Activated CD4-positive, alpha-beta T cell treated with anti-CD3 and anti-CD28 coated beads for 36 hours (primary cell): ENCODE results near the gene RBM15. TPM values are rescaled to one million over a fixed set of nuclear protein-coding genes. Genes with fewer than 3 reads are reported as not detected.

Experiments used
- ATAC-seq: fragments of 200-7000 bp; cut with Tn5 transposase; one replicate; pipeline ENCODE4 v1.10.0; 2021; ENCODE audit warnings: mild to moderate bottlenecking, moderate library complexity
- CTCF ChIA-PET: fragments of 350-600 bp; sonication (Branson Sonifier 250); formaldehyde crosslinking; loops from one replicate; lab custom pipeline; 2021; ENCODE audit warnings: antibody characterized with exemption; lab: Charles Lee
- POLR2A ChIA-PET: fragments of 350-600 bp; sonication (Branson Sonifier 250); formaldehyde crosslinking; loops from one replicate; lab custom pipeline; 2021; ENCODE audit warnings: antibody characterized with exemption, inconsistent platforms; lab: Charles Lee
- DNase-seq: peaks from one replicate; pipeline ENCODE4 v3.0.0-alpha.2; 2020
- H3K27ac Mint-ChIP-seq: one replicate; pipeline ENCODE4 v1.8.0; 2021; ENCODE audit warnings: mixed read lengths
- H3K27me3 Mint-ChIP-seq: one replicate; pipeline ENCODE4 v1.8.0; 2021; ENCODE audit warnings: mixed read lengths
- H3K36me3 Mint-ChIP-seq: one replicate; pipeline ENCODE4 v1.8.0; 2021; ENCODE audit warnings: low read depth, mixed read lengths
- H3K4me1 Mint-ChIP-seq: one replicate; pipeline ENCODE4 v1.8.0; 2021; ENCODE audit warnings: mixed read lengths
- H3K4me3 Mint-ChIP-seq: one replicate; pipeline ENCODE4 v1.8.0; 2021; ENCODE audit warnings: mild to moderate bottlenecking, moderate library complexity, mixed read lengths
- H3K9me3 Mint-ChIP-seq: one replicate; pipeline ENCODE4 v1.8.0; 2021; ENCODE audit warnings: low read depth, mixed read lengths
- intact Hi-C, 2 experiments: fragments of 100-400 bp; cut with DNase I in 1 of 2; cut with micrococcal nuclease in 1 of 2; formaldehyde crosslinking; loops; one replicate each; pipeline versions ENCODE4 v1.14.2 to v1.15.1; 2022 to 2024; cut with DNase I, micrococcal nuclease
- total RNA-seq, 2 experiments: library from RNA; stranded (reverse); gene quantifications; one replicate each; pipeline ENCODE4 v1.2.3, GENCODE V29; 2021

Gene RBM15
- total RNA-seq, 2 experiments from 2014 or later, result 60.7 to 63.2 TPM

DNA sequence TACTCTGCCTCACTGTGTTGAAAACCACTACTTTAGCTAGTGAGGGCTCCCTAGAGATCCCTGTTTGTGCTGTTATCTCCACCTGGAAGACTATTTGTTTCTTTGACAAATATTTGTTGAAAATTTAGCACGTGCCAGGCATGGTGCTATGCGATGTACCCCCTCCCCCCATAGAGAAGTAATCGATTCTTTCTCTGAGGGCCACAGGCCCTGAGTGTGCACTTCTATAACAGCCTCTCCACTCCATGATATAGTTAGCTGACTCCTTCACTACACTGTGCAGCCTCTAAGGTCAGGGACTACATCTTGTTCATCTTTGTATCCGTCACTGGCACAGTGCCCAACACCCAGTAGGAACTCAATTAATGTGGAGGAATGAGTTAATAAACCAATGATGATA lies 17.3 kb upstream of the RBM15 start:
- Mint-ChIP-seq H3K27ac (no peak overlapping the region), H3K27me3 (no peaks in the 10 kb centered on the region), H3K36me3 (no peaks in the 10 kb centered on the region), H3K4me1 (peaks cover 3% of the 10 kb centered on the region), H3K9me3 (no peaks in the 10 kb centered on the region), H3K4me3 (no peak overlapping the region)
- ATAC-seq (no peak), DNase-seq (no peak)
- intact Hi-C loops, result no loop called here
- CTCF ChIA-PET, result interaction anchor here (0.7 to 1.0 kb wide), 2 partner anchors 118 to 181 kb away, joined by 4 read pairs; no protein-coding TSS in a partner anchor
- POLR2A ChIA-PET, result no interaction called here

DNA sequence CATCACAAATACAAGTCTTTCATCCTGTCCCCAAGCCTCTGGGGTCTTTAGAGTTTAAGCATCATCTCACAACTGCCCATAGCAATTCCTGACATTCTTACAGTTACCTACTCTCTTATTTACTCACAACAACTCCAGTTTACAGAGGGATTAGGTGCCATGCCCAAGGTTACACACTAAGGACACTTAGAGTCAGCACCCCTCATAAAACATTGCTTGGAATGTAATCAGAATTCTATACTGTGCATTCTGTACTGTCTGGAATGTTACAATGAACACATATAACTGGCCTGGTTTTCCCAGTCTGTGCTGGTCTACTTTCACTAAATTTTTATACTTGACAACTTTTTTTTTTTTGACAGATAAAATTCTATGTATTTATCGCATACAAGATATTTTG lies 14.5 kb upstream of the RBM15 start:
- ChIA-PET POLR2A (no interaction called here), CTCF (interaction anchor here (1.3 kb wide), 1 partner anchor 10 kb away, joined by 5 read pairs; no protein-coding TSS in a partner anchor)
- DNase-seq (no peak), ATAC-seq (no peak)
- Mint-ChIP-seq H3K4me3 (no peak overlapping the region), H3K27ac (no peak overlapping the region), H3K27me3 (no peaks in the 10 kb centered on the region), H3K4me1 (peaks cover 2% of the 10 kb centered on the region), H3K9me3 (no peaks in the 10 kb centered on the region), H3K36me3 (no peaks in the 10 kb centered on the region)
- intact Hi-C loops, result no loop called here

DNA sequence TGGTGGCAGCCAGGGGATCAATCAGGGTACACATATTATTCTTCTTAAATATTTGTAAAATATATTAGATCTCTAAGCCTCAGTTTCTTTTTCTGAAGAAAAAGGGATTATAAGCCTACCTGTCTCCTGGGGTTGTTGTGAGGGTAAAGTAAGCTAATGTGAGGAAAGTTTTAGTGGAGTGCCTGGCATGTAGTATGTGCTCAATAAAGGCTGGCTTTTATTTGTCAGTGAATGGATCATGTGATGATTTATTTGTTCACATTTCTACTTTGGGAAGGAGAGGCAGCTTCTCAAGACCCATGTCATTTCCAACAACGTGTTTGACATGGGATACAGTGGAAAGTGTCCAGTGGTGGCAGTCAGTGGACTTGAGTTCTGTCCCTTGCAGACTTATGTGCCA lies 12.4 kb upstream of the RBM15 start:
- H3K4me1 Mint-ChIP-seq, result no peaks in the 10 kb centered on the region
- DNase-seq (no peak), ATAC-seq (no peak)
- H3K27ac Mint-ChIP-seq, result no peak overlapping the region
- no peaks in the 10 kb centered on the region for H3K9me3 Mint-ChIP-seq
- H3K4me3 Mint-ChIP-seq, result no peak overlapping the region
- no peaks in the 10 kb centered on the region for H3K27me3 Mint-ChIP-seq
- intact Hi-C loops, result no loop called here
- POLR2A ChIA-PET, result no interaction called here
- CTCF ChIA-PET, result interaction anchor here (1.0 to 1.7 kb wide), 4 partner anchors 13 to 133 kb away, joined by 3 to 6 read pairs (median 4); no protein-coding TSS in a partner anchor
- H3K36me3 Mint-ChIP-seq, result no peaks in the 10 kb centered on the region

DNA sequence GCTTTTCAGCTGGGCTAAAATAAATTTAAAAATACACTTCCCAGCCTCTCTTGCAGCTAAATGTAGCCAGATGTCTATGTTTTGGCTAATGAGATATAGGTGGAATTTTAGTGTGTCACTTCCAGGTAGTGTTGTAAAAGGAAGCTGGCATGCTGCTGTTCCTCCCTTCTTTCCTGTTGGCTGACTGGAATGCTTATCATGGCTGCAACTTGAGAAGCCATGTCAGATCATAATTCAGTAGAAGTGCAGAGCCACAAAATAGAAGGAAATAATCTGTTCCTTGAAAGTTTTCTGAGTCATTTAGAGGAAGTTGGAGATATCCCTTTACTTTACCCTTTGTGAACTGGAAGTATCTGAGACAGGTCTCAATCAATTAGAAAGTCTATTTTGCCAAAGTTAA lies 10.9 kb upstream of the RBM15 start:
- ATAC-seq (no peak), DNase-seq (no peak)
- intact Hi-C loops, result no loop called here
- H3K27ac Mint-ChIP-seq, result no peak overlapping the region
- H3K36me3 Mint-ChIP-seq, result no peaks in the 10 kb centered on the region
- CTCF ChIA-PET, result interaction anchor here (0.8 to 2.4 kb wide), 5 partner anchors 10 to 132 kb away, joined by 3 to 10 read pairs (median 4); no protein-coding TSS in a partner anchor
- H3K9me3 Mint-ChIP-seq, result no peaks in the 10 kb centered on the region
- H3K27me3 Mint-ChIP-seq, result no peaks in the 10 kb centered on the region
- no peak overlapping the region for H3K4me3 Mint-ChIP-seq
- POLR2A ChIA-PET, result interaction anchor here (1.1 kb wide), 1 partner anchor 11 kb away, joined by 5 read pairs; the partner anchor contains the start of gene RBM15
- no peaks in the 10 kb centered on the region for H3K4me1 Mint-ChIP-seq

- H3K9me3 Mint-ChIP-seq, result no peaks in the 10 kb centered on the region
- H3K36me3 Mint-ChIP-seq, result no peaks in the 10 kb centered on the region
- no peak overlapping the region for H3K27ac Mint-ChIP-seq
- intact Hi-C loops, result no loop called here
- no peak overlapping the region for H3K4me3 Mint-ChIP-seq
- H3K27me3 Mint-ChIP-seq, result no peaks in the 10 kb centered on the region
- H3K4me1 Mint-ChIP-seq, result no peaks in the 10 kb centered on the region
- ATAC-seq, result no peak
- POLR2A ChIA-PET, result no interaction called here
- CTCF ChIA-PET, result interaction anchor here (0.6 to 2.4 kb wide), 5 partner anchors 16 to 132 kb away, joined by 3 to 10 read pairs (median 3); no protein-coding TSS in a partner anchor
- DNase-seq, result no peak
Measured at GRCh38 chr1:110328700-110329099, 10.5 kb upstream of the RBM15 start.

DNA sequence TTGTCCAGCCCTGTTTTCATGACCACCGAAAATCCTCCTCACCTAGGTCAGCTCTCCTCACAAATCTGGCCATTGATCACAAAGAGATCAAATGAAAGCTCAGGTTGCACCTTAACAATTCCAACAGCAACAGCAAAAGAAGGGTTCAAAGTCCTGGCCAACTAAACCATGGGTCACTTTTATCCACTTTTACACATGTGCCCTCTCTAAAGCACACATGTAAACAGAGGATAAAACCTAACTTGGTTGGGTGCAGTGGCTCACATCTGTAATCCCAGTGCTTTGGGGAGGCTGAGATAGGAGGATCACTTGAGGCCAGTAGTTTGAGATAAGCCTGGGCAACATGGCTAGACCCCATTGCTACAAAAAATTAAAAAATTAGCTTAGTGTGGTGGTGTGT lies 3.9 kb upstream of the RBM15 start:
- H3K27ac Mint-ChIP-seq, result no peak overlapping the region
- H3K27me3 Mint-ChIP-seq, result no peaks in the 10 kb centered on the region
- H3K9me3 Mint-ChIP-seq, result no peaks in the 10 kb centered on the region
- H3K36me3 Mint-ChIP-seq, result peaks cover 6% of the 10 kb centered on the region
- no peak overlapping the region for H3K4me3 Mint-ChIP-seq
- DNase-seq (no peak), ATAC-seq (no peak)
- CTCF ChIA-PET, result interaction anchor here (0.6 to 9.2 kb wide), 9 partner anchors 17 to 131 kb away, joined by 3 to 137 read pairs (median 4); partner anchors contain the start of gene KCNC4
- POLR2A ChIA-PET, result no interaction called here
- H3K4me1 Mint-ChIP-seq, result peaks cover 12% of the 10 kb centered on the region
- intact Hi-C loops, result loop anchor here (5.0 to 10.0 kb wide), 4 partner anchors 127 to 1120 kb away; partner anchors contain the start of genes PSMA5 (in 1 of the 2) and SARS1 (in 1 of the 2)

DNA sequence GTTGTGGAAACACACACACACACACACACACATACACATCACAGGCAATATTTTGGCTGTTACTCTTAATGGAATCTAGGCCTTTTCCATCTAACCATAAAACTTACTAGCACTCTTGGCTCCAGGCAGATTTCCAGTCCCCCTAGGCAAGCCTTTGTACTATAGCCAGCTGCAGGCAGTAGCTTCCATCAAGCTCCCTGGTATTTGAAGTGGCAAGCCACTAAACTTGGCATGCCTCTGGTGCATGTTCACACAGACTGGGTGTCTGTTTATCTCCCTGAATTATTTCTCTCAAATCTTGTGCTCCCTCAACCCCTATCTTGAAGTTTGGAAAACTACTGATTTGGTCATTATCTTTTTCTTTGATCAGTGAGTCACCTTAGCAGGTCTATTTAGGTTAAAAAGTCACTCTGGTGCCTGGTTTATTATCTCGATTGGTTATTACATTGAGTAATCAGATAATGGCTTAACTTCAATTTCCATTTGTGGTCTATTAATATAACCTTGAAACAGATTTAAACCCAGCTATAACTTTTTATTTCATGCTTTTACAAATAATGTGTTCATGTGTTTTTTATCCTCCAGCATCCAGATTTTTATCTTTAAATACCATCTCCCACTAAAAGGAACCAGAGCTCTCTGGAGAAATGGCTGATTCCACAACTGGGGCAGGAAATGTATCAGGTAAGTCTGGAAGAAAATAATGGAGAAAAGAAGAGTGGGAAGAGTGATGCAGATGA lies 2.7 kb upstream of the RBM15 start:
- DNase-seq (no peak), ATAC-seq (no peak)
- Mint-ChIP-seq H3K4me1 (peaks cover 24% of the 10 kb centered on the region), H3K4me3 (peak overlapping the region; percentile 68), H3K36me3 (peaks cover 18% of the 10 kb centered on the region), H3K27me3 (no peaks in the 10 kb centered on the region), H3K27ac (peak overlapping the region; percentile 85), H3K9me3 (no peaks in the 10 kb centered on the region)
- CTCF ChIA-PET, result interaction anchor here (0.6 to 9.2 kb wide), 12 partner anchors 18 to 139 kb away, joined by 3 to 137 read pairs (median 4); partner anchors contain the start of gene KCNC4
- intact Hi-C loops, result loop anchor here (5.0 to 10.0 kb wide), 4 partner anchors 126 to 1122 kb away; partner anchors contain the start of genes PSMA5 (in 1 of the 2) and SARS1 (in 1 of the 2)
- POLR2A ChIA-PET, result interaction anchor here (0.7 to 3.2 kb wide), 2 partner anchors 44 to 128 kb away, joined by 3 to 35 read pairs; partner anchors contain the start of gene KCNC4

DNA sequence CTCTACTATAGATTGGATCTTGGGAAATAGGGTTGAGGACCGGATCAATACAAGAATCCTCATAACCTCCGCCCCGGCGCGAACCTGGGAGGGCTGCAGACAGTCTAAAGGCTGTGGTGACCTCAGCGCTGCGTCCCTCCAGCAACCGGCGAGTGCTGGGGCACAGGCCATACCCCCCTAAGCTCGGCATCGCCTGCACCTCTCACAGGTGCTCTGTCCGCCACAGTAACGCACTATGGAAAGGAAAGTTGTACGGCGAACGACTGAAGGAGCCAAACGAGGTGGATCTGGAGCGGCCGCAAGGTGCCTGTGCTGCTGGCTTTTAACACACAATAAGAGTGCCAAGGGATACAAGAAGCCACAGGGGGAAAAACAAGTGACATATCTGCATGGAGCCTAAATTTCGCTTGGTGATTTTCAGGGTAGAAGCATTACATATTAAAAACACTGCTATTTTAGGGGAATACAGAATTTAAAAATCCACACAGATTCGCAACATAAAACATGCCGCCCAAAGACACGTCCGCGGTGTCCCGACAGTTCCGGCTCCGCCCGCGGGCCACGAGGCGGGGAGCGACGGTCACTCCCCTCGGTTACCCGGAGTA lies 1.4 kb upstream of the RBM15 start:
- ATAC-seq, result no peak
- Mint-ChIP-seq H3K4me3 (no peak overlapping the region), H3K9me3 (no peaks in the 10 kb centered on the region), H3K4me1 (peaks cover 37% of the 10 kb centered on the region), H3K36me3 (peaks cover 31% of the 10 kb centered on the region), H3K27ac (no peak overlapping the region), H3K27me3 (no peaks in the 10 kb centered on the region)
- CTCF ChIA-PET, result interaction anchor here (0.5 to 9.2 kb wide), 19 partner anchors 9 to 1113 kb away, joined by 3 to 137 read pairs (median 3); partner anchors contain the start of genes KCNC4 and STRIP1
- peak; percentile 65 for DNase-seq
- intact Hi-C loops, result loop anchor here (1.0 to 10.0 kb wide), 15 partner anchors 69 to 1645 kb away; partner anchors contain the start of genes LAMTOR5 (in 2 of the 2), PSMA5 (in 2 of the 2), DDX20 (in 1 of the 2) and KCNC4 (in 1 of the 2)
- POLR2A ChIA-PET, result interaction anchor here (0.8 to 3.6 kb wide), 8 partner anchors 11 to 912 kb away, joined by 3 to 35 read pairs (median 8); partner anchors contain the start of genes KCNC4 and LAMTOR5

- H3K4me1 Mint-ChIP-seq, result peaks cover 43% of the 10 kb centered on the region
- peak; percentile 77 for ATAC-seq
Measured at GRCh38 chr1:110338309-110338885, 780 bp upstream of the RBM15 start.

More at GRCh38 chr1:110338309-110338885, 780 bp upstream of the RBM15 start:
- intact Hi-C loops, result loop anchor here (1.0 to 10.0 kb wide), 15 partner anchors 69 to 1646 kb away; partner anchors contain the start of genes LAMTOR5 (in 2 of the 2), PSMA5 (in 2 of the 2), DDX20 (in 1 of the 2) and KCNC4 (in 1 of the 2)
- ChIA-PET CTCF (interaction anchor here (0.5 to 9.2 kb wide), 24 partner anchors 8 to 1113 kb away, joined by 3 to 137 read pairs (median 3); partner anchors contain the start of genes AHCYL1, KCNC4 and STRIP1), POLR2A (interaction anchor here (0.7 to 3.6 kb wide), 18 partner anchors 10 to 913 kb away, joined by 3 to 35 read pairs (median 4); partner anchors contain the start of genes KCNC4, LAMTOR5 and STRIP1)
- H3K4me3 Mint-ChIP-seq, result no peak overlapping the region
- peaks cover 37% of the 10 kb centered on the region for H3K36me3 Mint-ChIP-seq
- H3K27ac Mint-ChIP-seq, result no peak overlapping the region
- H3K27me3 Mint-ChIP-seq, result no peaks in the 10 kb centered on the region
- peak; percentile 97 for DNase-seq
- no peaks in the 10 kb centered on the region for H3K9me3 Mint-ChIP-seq
